Dermis microvascular lymphatic vessel endothelial cell (primary cell): ENCODE data around the gene EML2. TPM values are rescaled to one million over a fixed set of nuclear protein-coding genes. Genes with fewer than 3 reads are reported as not detected.
"Not testable (repeated sequence)": the region's sequence is repeated elsewhere in the genome, so short reads cannot be mapped to it uniquely, and the experiment has no call there.

ENCODE experiments used
- DNase-seq, 2 donors: peaks; one replicate each; pipeline versions ENCODE4 v3.0.0 to v3.0.0-alpha.2; 2010; ENCODE audit warnings: low read depth in 2 of 2
- total RNA-seq: library from RNA; depleted of rRNA; stranded (reverse); fragments of >200 nt; gene quantifications from 2 replicates; pipeline ENCODE4 v1.2.1, GENCODE V29; 2014

The EML2 gene
- total RNA-seq, 1 donor from 2014 or later = 15.7 TPM

GRCh38 chr19:45616704-45617017 is 22.5 kb downstream of the EML2 start:
- no peak for DNase-seq

GRCh38 chr19:45615795-45616703 is 23.1 kb downstream of the EML2 start:
- peak; percentile 85 to 98 for DNase-seq

- DNase-seq = not testable (repeated sequence)
Observed at GRCh38 chr19:45615056-45615455, 24.1 kb downstream of the EML2 start.

- DNase-seq = peak; percentile 77 to 92
Observed at GRCh38 chr19:45613926-45614725, 25.1 kb downstream of the EML2 start.

GRCh38 chr19:45608948-45609347 is 30.2 kb downstream of the EML2 start:
- DNase-seq = no peak

GRCh38 chr19:45607071-45608029 is 31.8 kb downstream of the EML2 start:
- peak; percentile 39 to 72 for DNase-seq

- DNase-seq = no peak
Observed at GRCh38 chr19:45601524-45602374, 37.4 kb downstream of the EML2 start, which contains the start of gene GPR4. Gene GPR4 (minus strand): TSS chr19:45602212. CDS start chr19:45591866, 10,346 bp downstream.

- DNase-seq = no peak
Observed at GRCh38 chr19:45601115-45601514, 38.1 kb downstream of the EML2 start.

- no peak for DNase-seq
Observed at GRCh38 chr19:45600340-45600885, 38.8 kb downstream of the EML2 start.

- DNase-seq = no peak
Observed at GRCh38 chr19:45599286-45599685, 39.9 kb downstream of the EML2 start.

GRCh38 chr19:45598267-45599001 is 40.8 kb downstream of the EML2 start:
- DNase-seq = peak in 1 of 2 donors; percentile 55

GRCh38 chr19:45597425-45598111 is 41.6 kb downstream of the EML2 start:
- DNase-seq = no peak

GRCh38 chr19:45595814-45596213 is 43.4 kb downstream of the EML2 start:
- DNase-seq = no peak

- no peak for DNase-seq
Observed at GRCh38 chr19:45593520-45593919, 45.7 kb downstream of the EML2 start.

- peak in 1 of 2 donors; percentile 37 for DNase-seq
Observed at GRCh38 chr19:45592366-45592765, 46.8 kb downstream of the EML2 start.

- DNase-seq = no peak
Observed at GRCh38 chr19:45591638-45592005, 47.6 kb downstream of the EML2 start.

GRCh38 chr19:45591004-45591637 is 48.1 kb downstream of the EML2 start:
- no peak for DNase-seq

- no peak for DNase-seq
Observed at GRCh38 chr19:45590300-45591003, 48.7 kb downstream of the EML2 start.
